H1 (cell line): ENCODE results near the gene FPR3. TPM values are rescaled to one million over a fixed set of nuclear protein-coding genes. Genes with fewer than 3 reads are reported as not detected.

Experiments used
- CHD1 ChIP-seq: IDR thresholded peaks from 2 replicates; pipeline ENCODE4 v1.6.1; 2012; ENCODE audit warnings: low read depth, low read length, improper control_type of control experiment
- CREB1 ChIP-seq: IDR thresholded peaks from 2 replicates; pipeline ENCODE4 v1.6.1; 2012; ENCODE audit warnings: inconsistent platforms
- RAD21 ChIP-seq, 2 experiments: IDR thresholded peaks in 1 of 2; conservative IDR thresholded peaks in 1 of 2; 2 replicates each; pipeline ENCODE4 v1.6.1; 2011; ENCODE audit warnings: low read depth in 2 of 2, low read length in 2 of 2, improper control_type of control experiment in 1 of 2, inconsistent platforms in 1 of 2, mild to moderate bottlenecking in 1 of 2, moderate library complexity in 1 of 2
- TAF1 ChIP-seq: IDR thresholded peaks from 2 replicates; pipeline ENCODE4 v1.6.1; 2011; ENCODE audit warnings: mild to moderate bottlenecking, low read depth, low read length
- polyA plus RNA-seq, 7 experiments: library from polyadenylated mRNA; depleted of rRNA in 3 of 7; stranded (reverse) in 5 of 7; unstranded in 2 of 7; fragments of >200 nt in 5 of 7; fragments of 200-250 nt in 2 of 7; gene quantifications; 1 replicate in 5 of 7; 2 replicates in 1 of 7; 4 replicates in 1 of 7; pipeline versions ENCODE4 v1.2.1 to v1.2.3, GENCODE V29; 2011 to 2013; ENCODE audit warnings: missing spikeins in 2 of 7, mixed read lengths in 2 of 7
- total RNA-seq: library from RNA; stranded (reverse); fragmentation: NEBNext Ultra II Directional; extraction: Animal tissue kit (Norgen Biotek cat#: 25700); gene quantifications from 2 replicates; pipeline ENCODE4 v1.2.1, GENCODE V29; 2021
- TF ChIP-seq, protein P1 (sequence below): fragments of 300-600 bp; sonication (generic); IDR thresholded peaks from 2 replicates; pipeline ENCODE4 v1.7.1; 2012; ENCODE audit warnings: low read length, moderate library complexity, mild to moderate bottlenecking, inconsistent platforms; ENCODE audit not compliant: insufficient replicate concordance

Gene FPR3
- total and polyA plus RNA-seq, 2 of the 8 experiments (the other 6 are each of a cell fraction or from before 2014, with no cell fraction given) = not detected

DNA sequence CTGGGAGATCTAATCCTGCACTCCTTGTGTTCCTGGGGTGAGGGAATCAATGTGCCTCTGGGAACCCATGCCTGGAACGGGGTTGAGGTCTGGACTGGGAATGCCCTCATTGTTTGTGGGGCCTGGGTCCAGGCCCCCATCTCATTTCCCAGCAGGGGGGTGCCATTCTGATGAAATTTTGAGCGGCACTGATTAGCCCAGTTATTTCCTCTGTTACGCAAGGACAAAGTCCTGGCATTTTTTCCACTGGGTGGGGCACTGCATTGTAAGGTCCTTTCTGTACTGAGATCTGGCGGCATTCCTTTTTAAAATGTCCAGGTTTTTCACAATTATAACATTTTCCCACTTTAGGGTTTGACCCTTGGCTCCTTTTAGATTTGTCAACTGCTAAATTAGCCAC lies 14.8 kb downstream of the FPR3 start (continued):
- TF ChIP-seq, protein P1, sequence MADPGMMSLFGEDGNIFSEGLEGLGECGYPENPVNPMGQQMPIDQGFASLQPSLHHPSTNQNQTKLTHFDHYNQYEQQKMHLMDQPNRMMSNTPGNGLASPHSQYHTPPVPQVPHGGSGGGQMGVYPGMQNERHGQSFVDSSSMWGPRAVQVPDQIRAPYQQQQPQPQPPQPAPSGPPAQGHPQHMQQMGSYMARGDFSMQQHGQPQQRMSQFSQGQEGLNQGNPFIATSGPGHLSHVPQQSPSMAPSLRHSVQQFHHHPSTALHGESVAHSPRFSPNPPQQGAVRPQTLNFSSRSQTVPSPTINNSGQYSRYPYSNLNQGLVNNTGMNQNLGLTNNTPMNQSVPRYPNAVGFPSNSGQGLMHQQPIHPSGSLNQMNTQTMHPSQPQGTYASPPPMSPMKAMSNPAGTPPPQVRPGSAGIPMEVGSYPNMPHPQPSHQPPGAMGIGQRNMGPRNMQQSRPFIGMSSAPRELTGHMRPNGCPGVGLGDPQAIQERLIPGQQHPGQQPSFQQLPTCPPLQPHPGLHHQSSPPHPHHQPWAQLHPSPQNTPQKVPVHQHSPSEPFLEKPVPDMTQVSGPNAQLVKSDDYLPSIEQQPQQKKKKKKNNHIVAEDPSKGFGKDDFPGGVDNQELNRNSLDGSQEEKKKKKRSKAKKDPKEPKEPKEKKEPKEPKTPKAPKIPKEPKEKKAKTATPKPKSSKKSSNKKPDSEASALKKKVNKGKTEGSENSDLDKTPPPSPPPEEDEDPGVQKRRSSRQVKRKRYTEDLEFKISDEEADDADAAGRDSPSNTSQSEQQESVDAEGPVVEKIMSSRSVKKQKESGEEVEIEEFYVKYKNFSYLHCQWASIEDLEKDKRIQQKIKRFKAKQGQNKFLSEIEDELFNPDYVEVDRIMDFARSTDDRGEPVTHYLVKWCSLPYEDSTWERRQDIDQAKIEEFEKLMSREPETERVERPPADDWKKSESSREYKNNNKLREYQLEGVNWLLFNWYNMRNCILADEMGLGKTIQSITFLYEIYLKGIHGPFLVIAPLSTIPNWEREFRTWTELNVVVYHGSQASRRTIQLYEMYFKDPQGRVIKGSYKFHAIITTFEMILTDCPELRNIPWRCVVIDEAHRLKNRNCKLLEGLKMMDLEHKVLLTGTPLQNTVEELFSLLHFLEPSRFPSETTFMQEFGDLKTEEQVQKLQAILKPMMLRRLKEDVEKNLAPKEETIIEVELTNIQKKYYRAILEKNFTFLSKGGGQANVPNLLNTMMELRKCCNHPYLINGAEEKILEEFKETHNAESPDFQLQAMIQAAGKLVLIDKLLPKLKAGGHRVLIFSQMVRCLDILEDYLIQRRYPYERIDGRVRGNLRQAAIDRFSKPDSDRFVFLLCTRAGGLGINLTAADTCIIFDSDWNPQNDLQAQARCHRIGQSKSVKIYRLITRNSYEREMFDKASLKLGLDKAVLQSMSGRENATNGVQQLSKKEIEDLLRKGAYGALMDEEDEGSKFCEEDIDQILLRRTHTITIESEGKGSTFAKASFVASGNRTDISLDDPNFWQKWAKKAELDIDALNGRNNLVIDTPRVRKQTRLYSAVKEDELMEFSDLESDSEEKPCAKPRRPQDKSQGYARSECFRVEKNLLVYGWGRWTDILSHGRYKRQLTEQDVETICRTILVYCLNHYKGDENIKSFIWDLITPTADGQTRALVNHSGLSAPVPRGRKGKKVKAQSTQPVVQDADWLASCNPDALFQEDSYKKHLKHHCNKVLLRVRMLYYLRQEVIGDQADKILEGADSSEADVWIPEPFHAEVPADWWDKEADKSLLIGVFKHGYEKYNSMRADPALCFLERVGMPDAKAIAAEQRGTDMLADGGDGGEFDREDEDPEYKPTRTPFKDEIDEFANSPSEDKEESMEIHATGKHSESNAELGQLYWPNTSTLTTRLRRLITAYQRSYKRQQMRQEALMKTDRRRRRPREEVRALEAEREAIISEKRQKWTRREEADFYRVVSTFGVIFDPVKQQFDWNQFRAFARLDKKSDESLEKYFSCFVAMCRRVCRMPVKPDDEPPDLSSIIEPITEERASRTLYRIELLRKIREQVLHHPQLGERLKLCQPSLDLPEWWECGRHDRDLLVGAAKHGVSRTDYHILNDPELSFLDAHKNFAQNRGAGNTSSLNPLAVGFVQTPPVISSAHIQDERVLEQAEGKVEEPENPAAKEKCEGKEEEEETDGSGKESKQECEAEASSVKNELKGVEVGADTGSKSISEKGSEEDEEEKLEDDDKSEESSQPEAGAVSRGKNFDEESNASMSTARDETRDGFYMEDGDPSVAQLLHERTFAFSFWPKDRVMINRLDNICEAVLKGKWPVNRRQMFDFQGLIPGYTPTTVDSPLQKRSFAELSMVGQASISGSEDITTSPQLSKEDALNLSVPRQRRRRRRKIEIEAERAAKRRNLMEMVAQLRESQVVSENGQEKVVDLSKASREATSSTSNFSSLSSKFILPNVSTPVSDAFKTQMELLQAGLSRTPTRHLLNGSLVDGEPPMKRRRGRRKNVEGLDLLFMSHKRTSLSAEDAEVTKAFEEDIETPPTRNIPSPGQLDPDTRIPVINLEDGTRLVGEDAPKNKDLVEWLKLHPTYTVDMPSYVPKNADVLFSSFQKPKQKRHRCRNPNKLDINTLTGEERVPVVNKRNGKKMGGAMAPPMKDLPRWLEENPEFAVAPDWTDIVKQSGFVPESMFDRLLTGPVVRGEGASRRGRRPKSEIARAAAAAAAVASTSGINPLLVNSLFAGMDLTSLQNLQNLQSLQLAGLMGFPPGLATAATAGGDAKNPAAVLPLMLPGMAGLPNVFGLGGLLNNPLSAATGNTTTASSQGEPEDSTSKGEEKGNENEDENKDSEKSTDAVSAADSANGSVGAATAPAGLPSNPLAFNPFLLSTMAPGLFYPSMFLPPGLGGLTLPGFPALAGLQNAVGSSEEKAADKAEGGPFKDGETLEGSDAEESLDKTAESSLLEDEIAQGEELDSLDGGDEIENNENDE = no peak
- TF ChIP-seq CHD1 (no peak), TAF1 (no peak), CREB1 (no peak), RAD21 (IDR thresholded peaks at IDR 0.05 in 1 of 2, conservative IDR thresholded peaks at IDR 0.05 in 1 of 2; ENCODE audit: low read depth in 2 of 2, low read length in 2 of 2) (no peak)
- TF ChIP-seq, all 59 proteins: peak for 0
